NCI-H510A (cell line): Measurements from ENCODE around the gene C14orf132.

ENCODE experiments used
- DNase-seq: peaks from one replicate; lab custom pipeline; 2025; lab: John Stamatoyannopoulos, UW

C14orf132 gene

DNA sequence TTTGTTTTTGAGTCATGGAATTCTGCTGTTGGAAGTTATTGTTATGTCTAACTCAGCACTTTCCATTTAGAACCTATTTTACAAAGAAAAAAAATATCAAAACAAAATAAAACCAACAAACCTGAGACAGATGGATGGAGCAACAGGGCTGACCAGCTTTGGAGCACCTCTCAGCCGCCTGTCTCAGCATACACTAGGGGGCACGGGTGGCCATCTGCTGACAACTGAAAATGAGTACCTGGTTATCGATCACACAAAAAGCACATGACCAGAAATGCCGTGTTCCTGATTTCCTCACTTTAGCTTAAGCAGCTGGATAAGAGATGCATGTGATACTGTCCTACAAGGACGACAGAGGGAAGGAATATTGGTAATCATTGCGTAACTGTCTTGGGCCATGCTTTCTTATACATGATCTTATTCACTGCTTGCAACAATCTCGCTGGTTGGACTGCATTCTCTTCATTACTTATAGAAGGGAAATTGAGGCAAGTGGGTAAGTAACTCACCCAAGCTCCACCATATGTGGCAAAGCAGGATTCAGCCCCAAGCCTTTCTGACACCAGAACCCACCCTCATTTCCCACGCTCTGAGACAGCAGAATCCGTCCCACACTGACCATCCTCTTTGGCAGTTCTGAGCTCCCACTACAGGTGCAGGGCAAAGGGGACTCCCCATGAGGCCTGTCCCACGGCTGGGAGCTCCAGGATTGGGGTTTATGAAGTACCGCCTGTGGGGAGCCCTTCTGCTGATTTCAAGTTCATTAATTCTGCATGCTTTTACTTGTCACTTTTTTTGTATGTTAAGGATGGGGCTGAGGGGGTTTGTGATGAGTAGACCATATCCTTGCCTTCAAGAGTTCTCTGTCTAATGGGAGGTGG is 43.5 kb downstream of the C14orf132 start:
- DNase-seq, result no peak

DNA sequence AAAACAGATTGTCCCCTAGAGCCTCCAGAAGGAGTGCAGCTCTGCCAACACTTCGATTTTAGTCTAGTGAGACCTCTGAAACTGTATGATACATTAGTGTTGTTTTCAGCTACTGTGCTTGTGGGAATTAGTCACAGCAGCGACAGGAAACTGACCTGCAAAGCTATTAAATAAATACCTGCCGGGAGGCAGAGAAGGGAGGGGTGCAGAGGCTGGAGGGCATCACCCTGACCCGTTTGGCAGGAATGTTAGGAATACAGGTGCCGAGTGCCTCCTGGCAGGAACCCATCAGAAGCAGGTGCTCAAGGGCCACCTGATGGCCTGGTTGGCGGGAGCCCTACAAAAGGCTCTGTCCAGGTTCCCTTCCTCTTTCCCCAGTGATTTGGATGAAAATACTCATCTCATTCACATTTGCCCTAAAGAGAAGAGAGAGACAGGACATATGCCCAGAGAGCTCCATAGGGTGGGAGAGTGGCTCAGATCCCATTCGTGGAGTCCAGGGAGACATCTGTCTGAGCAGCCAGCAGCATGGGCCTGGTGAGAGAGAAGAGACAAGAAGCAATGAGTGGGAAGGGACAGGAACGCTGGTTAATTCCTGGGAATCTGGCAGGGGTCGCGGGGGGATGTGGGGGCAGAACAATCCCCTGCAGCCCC is 44.6 kb downstream of the C14orf132 start:
- DNase-seq, result peak; percentile 87

DNA sequence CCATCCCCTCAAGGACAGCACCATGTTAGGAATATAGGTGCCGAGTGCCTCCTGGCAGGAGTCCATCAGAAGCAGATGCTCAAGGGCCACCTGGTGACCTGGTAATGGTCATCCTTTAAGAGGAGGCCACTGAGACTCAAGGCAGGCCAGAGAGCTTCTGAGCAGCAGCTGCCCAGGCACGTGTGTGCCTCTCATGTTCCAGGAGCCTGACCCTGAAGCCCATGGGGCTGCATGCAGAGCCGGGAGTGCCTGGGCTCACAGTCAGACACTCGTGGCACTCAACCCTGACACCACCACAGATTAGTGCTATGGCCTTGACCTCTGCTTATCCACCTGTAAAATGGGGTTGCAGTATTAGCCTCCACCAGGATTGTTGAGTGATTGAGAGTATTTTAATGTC is 45.6 kb downstream of the C14orf132 start:
- peak; percentile 23 for DNase-seq

DNA sequence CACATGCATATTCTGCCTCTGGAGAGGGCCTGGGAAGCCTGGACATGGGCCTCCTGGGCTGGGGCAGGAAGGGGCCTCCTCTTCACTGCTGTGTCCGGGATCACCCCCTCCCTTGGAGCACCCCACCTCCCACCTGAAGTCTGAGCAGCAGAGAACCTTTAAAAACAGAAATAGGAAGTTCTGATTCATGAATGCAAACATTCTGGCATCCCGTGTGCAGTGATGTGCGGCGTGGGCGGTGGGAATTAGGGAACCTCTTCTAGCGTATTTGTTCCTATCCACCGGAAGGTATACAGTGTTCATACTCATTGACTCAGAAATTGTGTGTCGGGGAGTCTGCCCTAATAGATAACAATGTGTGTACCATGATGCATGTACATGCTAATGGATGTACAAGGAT is 46.2 kb downstream of the C14orf132 start:
- DNase-seq, result no peak

DNA sequence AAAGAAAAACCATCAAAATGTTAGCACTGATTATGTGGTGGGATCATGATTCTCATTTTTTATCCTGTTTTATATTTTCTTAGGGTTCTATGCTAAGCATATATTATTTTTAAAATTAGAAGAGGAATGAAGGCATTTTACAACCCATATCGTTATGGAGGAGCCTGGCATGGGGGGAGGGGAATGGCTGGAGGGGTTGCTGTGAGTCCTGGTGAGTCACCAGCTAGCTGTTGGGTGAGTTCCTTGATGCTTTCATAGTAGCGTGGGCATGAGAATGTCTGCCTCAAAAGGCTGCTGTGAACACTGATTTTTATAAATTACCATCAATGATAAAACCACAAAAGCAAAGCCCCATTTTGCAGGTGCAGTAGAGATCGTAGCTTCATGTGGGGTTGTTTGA is 46.9 kb downstream of the C14orf132 start:
- DNase-seq, result no peak

DNA sequence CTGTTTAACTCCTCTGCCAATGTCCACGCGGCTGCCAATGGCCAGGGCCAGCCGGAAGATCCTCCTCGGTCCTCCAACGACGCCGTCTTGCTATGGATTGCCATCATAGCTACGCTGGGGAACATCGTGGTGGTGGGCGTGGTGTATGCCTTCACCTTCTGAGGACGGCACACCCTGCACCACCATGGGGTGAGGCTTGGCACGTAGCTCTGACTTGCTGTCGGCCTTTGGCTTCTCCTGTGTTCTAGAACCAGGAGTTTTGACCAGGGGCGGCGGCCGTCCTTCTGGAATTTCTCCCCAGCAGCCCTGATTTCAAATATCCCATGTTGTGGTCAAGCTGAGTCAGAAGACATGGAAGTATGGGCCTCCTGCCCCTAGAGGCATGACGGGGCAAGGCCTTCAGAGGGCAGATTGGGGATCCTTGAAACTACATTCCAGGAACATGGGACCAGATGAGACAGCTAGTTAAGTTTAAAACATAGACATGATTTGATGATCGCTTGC is 47.5 kb downstream of the C14orf132 start:
- no peak for DNase-seq

DNA sequence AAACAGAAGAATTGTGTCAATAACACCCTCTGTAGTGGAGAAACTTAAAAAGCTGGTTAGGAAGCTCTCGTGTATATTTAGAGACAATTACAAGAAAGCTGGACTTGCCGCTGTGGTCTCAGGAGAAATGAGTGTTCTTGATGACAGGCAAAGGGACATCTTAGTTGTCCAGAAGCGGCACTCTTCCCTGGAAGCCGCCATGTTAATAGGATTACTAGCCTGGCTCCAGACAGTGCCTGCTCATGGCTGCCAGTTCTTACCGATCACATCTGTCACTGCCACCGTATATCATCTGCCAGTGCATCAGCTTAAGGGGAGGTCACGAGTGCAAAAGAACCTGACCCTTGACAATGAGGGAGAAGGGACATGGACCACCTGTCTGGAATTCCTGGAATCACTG is 48.9 kb downstream of the C14orf132 start:
- no peak for DNase-seq

DNA sequence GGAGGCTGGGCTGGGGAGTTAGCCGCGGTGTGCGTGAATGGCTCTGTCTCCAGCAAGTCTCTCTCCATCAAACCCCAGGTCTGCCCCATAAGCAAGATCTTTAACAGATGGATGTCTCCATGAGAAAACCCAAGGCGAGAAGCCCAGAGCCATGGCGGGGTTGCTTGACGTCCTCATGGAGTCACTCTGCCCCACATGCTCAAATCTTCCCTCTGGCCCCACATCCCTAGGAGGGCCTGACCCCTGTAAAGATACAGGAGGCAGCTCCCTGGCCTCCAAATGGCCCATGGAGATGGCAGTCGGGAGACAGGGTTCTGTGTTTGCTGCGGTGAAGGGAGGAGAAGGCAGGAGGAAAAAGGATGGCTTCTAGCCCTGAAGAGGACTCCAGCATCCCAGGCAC is 49.3 kb downstream of the C14orf132 start:
- no peak for DNase-seq

DNA sequence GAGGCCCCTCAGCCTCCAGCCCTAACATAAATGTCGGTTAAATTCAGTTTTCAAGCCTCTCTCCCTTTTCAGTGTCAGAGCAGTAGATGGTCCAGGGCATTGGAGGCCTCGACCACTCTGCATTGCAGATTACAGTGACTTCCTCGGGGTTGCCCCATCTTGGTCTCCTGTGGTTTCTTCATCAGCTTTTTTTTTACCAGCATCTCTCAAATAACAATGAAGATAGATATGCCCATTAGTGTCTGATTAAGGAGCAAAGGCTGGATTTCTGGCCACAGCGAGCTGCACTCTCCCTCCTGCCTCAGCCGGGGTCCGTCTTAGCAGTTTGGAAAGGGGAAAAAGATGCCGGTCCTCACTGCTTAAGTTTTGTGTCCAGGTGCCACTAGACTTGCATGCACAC is 49.7 kb downstream of the C14orf132 start:
- no peak for DNase-seq

DNA sequence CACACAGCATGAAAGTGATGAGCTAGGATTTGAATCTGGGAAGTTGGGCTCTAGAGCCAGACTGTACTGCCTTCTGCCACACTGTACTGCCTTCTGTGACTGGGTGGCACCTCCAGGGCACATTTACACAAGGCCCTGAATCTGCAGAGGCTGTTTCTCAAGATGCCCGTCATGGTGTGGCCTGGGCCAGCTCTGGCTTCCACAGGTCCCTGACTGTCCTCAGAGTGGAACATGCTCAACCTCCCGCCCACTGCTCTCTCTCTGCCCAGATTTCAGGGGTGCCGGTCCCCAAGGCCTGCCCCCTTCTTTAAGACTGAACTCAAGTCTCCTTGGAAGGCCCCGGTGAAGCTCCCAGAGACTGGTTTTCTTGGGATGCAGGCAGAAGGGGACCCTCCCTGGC is 50.2 kb downstream of the C14orf132 start:
- DNase-seq, result no peak

DNA sequence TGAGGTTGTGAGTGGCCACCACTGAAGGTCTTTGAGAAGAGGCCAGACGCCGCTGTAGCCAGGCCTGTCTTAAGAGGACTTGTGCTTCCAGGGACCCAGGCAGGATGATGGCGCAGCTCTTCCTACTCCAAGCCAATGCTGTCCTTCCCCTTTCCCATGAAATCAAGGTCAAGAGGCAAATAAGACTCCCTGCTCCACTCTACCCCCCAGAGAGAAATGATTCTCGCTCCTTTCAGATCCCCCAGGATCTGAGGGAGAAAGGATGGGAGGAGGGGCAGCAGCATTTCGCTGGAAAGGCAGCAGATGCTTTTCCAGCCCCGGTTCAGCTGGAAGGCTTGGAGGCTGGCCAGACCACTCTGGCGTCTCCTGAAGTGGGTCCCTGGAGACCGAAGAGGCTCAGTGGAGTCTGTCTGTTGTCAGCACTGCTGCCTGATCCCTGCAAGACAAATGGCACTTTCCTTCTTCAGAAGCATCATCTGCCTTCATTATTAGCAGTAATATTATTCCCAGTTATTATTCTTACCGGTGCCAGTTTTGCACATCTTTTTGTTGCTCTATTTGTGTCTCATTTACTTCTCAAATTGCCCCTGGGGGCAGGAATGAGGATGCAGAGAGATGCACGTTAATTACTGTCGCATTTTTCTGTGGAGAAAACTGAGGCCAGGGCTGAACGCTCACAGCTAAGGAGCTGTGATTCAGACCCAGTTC is 51.4 kb downstream of the C14orf132 start:
- DNase-seq, result peak; percentile 84

DNA sequence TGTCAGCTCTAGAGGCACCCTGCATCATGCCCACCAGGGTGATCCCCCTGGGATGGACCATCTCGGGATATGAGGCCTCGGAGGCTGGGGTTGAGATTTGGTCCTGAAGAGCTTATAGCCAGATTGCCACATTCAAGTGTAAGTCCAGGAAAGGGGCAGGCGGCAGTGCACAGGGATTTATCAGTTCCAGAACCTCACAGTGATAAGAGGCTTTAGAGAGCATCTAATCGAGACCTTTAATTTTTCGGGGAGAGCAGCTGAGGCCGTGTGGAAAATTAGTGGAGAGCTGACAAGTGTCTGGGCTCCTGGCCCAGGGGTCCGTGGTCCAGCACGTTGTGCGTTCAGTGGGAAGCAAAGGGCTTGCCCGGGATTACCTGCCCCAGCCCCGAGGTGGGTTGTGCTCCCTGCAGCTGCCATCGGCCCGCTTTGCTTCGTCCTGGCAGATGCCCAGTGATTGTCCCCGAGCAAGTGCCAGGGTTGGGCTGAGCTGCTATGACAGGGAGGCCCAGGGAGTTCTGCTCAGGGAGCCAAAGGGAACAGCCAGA is 52.1 kb downstream of the C14orf132 start:
- DNase-seq, result no peak

DNA sequence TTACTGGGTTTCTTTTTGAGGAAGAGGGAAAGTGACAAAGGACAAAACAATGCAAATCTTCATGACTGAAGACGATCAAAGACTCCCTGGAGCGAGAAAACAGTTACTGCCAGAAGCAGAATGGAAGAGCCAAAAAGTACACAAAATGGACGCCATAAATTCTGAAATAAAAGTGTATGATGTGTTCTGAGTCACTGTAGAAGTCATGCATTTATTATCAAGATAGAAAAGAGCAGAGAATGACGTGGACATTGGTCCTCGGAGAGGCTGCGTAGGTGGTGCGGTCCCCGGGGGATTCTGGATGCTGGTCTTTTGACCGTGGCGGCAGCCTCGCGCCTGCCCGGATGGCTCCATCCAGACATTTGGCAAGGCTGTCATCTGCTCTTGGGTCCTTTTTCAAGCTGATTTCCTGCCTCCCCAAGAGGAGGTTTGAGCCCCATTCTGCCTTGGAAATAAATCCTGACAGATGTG is 52.8 kb downstream of the C14orf132 start:
- DNase-seq, result no peak

DNA sequence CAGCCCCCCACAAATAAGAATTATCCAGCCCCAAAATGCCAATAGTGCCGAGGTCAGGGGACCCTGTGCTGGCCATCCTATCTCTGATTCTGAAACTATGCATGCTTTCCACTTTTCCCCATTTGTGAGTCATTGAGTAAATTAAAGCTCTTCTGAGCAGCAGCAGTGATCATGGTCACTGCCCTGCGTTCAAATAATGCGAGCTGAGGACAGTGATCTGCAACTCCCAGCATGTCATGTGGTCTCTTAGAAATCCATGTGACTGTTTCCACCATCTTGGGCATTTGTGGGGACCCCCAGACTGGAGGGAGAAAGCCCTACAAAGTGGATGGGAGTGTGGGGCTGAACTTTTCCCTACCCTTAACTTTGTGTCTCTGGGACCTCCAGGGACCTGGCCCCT is 53.8 kb downstream of the C14orf132 start:
- DNase-seq, result no peak

DNA sequence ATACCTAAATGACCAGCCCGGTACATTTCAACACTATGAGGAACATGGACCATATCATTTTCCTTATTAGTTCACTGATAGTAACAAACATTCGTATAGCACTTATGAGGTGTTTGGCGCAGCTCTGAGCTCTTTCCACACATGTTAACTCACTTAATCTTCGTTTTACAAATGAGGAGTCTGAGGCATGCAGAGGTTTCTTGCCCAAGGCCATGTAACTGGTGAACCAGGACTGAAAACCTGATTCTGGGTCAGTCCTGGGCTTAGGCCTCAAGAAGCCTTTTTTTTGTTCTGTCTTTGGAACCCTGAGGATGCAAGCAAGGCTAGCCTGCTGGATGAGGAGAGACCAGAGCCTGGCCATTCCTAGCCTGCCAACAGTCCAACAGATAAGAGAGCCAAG is 55.0 kb downstream of the C14orf132 start:
- no peak for DNase-seq

DNA sequence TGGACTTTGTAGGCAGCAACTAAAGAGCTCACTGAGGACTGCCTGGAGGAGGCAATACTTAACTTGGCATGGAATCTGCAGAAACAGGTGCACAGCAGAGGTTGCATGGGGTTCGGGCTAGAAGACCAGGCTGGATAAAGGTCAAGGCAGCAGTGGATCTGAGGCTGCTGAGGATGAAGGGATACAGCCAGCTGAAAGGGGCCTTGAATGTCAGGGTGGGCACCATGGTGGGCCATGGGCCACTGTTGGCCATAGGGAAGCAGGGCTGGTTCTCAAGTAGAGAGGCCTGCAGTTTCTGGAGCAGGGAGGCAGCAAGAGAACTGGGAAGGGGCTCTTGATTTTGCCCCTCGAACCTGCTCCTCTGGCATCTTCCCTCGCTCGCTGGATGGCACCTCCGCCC is 55.5 kb downstream of the C14orf132 start:
- no peak for DNase-seq

DNA sequence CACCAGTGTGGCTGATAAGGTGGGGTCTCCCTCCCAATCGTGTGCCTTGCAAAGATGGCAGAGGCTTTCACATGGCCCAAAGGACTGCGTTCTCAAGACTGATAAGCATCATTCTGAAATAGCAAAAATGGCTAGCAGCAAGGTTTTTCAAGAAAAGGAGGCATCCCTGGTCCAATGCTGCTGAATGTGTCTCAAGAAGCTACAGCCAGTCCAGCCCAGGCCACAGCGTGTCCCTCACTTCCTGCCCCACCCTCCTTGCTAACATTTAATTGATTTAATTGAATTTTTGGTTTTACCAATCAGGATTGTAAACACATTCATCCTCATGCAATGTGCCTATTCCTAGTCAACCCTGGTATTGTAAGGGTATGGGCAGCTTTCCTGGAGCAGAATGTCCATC is 55.9 kb downstream of the C14orf132 start:
- no peak for DNase-seq

DNA sequence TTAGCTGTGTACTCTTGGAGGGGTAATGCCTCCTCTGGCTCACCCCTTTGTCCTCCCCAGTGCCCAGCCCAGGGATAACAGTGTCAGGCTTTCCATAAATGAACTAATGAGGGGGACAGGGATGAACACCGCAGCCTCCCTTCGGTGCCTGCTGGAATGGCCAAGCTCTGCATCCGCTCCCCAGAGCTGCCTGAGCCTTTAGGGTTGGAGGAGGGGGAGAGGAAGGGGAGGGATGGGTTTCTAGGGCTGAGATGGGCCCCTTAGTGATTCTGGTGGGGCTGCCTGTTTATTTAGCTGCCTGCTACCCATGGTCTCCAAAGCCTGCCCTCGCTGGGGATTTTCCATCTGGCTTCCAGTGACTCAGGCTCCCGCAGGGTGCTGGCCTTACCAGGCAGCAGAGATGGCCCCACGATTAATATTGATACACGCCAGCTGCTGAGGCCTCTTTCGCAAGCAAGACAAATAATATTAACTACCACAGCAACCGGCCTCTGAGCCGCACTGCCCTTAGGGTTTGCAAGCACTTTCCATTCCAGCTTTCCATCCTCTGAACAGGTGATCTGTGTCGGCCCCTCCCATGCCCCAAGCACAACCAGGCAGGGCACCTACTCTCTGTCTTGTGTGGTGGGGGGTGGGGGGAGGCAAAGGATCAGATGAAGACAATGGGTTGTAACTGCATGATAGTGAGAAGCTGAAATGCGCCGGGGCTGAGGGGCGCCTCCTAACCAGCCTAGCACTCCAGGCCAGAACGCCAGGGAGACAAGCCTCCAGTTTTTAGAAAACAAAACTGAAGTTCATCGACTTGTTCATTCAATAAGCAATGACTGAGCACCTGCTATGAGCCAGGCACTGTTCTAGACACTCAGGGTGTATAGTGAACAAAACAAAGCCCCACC is 56.7 kb downstream of the C14orf132 start:
- peak; percentile 92 for DNase-seq

DNA sequence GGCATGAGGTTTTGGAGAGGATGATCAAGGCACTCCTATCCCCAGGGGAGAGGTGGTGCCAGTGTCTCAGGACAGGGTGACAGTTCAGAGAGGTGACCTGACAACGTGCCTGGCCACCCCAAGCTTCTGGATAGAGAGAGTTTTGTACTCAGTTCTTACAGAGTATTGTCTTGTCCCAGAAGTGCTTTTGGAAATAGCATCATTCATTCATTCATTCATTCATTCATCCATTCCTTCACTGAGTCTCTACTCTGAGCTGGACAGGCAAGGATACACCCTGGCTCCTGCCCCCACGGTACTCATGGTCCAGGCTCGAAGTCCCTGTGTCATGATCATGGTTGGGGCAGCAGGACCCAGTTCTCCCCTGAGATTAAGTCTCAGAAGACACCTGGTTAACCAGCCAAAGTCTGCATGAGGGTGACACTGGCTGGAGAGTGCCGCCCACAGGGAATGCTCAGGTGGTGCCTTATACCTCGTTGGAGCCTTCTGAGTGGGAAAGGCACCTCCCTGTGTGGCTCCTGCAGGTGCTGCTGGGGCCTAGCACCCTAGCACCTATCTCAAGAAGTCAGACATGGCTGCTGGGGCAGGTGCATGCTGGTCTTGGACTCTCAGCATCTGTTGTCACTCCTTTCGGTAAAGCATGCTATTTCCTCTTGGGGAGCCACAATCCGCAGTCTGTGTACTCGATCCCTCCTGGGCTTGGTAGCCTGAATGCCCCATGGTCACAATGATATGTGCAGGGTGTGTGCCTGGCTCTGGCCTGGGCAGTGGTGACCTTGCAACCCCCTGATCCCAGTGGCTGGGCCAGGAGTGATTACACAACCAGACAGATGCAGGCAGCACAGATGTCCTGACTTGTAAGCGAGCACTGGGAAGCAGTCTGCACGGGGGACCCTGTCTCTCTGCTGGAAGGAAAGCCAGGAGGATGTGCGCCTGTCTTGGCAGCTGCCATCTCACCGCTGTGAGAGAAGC is 57.8 kb downstream of the C14orf132 start:
- no peak for DNase-seq

DNA sequence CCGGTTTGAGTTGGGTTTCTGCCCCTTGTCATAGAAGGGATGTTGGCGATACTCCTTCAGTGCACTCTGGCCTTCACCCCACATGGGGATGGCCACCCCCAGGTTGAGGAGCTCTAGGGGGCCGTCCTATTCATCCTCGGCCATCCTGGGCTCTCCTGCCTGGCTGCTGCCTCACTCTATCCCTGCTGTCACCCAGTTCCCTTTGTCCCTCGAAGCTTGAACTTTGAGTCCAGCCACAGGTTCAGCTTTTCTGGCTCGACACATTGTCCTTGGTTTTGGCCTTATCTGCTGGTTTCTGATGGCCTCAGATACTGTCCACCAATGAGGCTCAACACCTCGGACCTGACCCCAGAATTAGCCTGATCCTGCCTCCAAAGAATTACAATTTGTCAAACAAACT is 58.6 kb downstream of the C14orf132 start:
- DNase-seq, result no peak
